RKO (cell line): ENCODE measurements around the gene SLC10A7.

ENCODE experiments used
- DNase-seq: peaks from one replicate; pipeline ENCODE4 v3.0.0-alpha.2; 2016; ENCODE audit warnings: low spot score

The SLC10A7 gene

GRCh38 chr4:146256328-146256727, 265.4 kb downstream of the SLC10A7 start:
- DNase-seq, result no peak

- DNase-seq, result peak; percentile 11
Observed at GRCh38 chr4:146255874-146256273, 265.9 kb downstream of the SLC10A7 start.

DNA sequence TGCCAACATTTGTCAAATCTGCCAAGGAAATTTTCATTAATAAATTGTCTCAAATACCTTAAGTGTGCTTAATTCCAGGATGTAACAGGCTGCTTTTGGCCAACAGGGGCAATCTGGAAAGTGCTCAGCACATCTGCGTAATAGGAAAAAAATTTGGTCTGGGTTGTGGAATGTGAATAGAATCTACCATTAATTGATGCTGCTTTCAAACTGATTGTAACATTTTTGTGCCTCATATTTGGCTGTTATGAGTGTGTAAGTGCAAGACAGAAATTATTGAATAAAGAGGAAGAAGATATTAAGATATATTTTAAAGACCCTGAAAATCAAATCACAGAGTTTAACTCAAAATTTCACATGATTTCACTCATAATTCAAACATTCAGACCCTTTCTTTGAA, 266.3 kb downstream of the SLC10A7 start:
- DNase-seq, result no peak

DNA sequence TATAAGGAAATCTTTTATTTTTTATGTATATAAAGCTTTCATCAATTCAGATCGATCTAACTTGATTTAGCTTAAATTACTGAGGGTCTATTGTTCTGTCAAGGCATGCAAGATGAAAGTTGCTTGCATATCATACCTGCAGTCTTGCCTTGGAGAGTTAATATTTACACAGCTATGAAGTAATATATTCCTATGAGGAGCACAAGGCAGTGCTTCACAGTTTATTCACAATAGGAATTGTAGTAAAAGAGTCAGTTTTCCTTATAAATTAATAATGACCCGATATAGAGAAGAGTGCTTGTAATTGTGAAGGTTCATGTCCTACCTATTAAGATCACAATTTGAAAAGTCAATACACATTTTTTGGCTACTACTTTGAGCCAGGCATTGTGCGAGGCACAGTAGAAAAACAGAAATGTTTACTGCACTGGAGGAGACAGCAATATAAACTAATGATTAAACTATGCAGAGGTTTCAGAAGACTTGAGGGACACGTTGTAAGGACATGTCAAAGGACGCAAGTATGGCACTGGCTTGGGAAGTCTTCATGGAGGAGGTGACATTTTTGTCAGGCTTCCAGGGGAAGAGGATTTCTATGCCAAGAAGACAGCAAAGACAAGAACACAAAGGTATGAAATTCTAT, 268.6 kb downstream of the SLC10A7 start:
- DNase-seq, result no peak

DNA sequence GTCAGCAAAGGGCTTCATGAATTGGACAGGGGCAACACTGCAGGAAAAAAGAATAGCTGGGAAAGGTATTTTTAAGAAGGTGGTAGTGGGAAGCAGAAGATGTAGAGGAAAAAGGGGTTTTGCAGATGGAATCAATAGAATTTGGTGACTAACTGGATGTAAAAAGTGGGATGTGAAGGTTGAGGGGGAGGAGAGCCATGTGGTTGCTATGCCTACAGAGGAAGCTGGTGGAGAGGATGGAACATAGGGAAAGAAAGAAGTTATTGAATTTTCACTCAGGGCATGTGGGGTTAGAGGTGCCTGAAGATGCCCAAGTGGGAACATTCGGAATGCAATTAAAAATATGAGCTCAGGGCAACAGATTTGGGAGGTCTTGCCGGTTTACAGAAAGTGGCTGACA, 274.4 kb downstream of the SLC10A7 start:
- no peak for DNase-seq

DNA sequence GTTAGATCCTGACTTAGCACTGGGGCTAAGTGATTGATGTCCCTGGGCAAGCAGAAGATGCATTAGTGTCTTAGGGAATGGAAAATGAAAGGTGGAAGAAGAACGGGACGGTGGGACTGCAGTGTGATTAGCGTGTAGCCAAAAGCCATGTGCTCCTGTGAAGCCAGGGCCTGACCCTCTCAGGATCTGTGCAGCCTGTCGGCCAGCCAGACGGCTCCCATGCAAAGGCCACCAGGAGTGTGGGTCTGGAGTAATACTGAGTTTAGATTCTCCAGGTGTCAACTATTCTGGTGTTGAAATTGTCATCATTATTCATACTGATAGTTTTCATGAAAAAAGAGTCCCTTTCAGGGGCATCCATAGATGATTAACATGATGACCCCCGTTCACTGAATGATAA, 275.4 kb downstream of the SLC10A7 start:
- no peak for DNase-seq

- DNase-seq, result no peak
Observed at GRCh38 chr4:146245850-146246249, 275.9 kb downstream of the SLC10A7 start.

DNA sequence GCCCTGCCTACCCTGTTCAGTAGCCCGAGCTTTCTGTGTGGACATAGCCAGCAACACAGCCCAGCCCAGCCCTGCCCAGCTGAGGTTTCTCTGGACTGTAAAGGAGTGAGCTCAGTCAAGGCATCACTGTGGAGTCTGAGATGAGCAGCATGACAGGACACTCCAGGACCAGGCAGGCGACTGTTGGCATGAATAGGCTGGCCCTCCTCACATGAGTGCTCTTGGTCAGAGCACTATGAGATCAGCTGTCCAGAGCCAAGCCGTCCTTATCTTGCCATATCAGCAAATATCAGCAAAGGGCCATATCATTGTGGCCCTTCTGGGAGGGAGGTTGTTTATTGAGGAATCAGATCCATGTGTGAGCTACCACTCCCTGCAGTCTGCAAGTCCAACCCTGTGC, 276.5 kb downstream of the SLC10A7 start:
- no peak for DNase-seq

DNA sequence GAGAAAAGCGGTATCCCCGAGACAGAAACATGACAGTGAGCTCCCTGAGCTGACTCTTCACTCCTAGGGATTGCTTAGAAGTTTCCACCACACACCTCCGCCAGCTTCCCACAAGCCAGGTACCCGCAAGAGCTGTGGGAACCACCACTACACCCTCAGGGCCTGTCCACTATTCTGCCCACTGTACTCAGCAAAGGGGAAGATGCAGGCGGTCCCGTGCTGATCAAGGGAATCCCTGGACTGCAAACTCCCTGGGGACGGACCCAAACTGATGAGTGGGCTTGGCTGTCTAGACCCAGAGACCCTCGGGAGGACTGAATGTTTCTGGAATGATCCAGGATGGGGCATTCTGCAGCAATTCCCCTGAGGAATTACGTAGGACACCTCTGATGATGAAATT, 277.2 kb downstream of the SLC10A7 start:
- no peak for DNase-seq

GRCh38 chr4:146243883-146244277, 277.9 kb downstream of the SLC10A7 start:
- DNase-seq, result no peak

GRCh38 chr4:146243141-146243882, 278.4 kb downstream of the SLC10A7 start:
- DNase-seq, result peak; percentile 47

GRCh38 chr4:146238107-146238506, 283.6 kb downstream of the SLC10A7 start:
- DNase-seq, result no peak

DNA sequence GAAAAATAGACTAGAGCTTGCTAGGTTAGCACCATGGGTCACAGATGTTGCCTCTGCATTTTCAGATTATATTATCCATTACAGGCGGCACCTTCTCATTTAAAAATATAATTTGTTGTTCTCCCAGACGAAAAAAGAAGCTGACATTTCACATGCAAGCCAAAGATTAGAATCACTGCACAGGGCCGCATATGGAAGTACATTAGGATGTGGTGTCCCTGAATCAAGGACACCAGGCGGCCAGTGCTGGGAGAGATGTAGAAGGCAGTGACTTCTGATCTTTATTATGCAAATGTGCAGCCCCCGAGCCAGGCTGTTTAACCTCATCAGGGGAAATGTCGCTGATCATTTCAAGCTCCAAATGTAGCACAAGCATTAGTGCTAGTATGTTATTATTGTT, 284.6 kb downstream of the SLC10A7 start:
- DNase-seq, result no peak

GRCh38 chr4:146236216-146236615, 285.5 kb downstream of the SLC10A7 start:
- no peak for DNase-seq

- DNase-seq, result no peak
Observed at GRCh38 chr4:146235654-146236177, 286.0 kb downstream of the SLC10A7 start.

DNA sequence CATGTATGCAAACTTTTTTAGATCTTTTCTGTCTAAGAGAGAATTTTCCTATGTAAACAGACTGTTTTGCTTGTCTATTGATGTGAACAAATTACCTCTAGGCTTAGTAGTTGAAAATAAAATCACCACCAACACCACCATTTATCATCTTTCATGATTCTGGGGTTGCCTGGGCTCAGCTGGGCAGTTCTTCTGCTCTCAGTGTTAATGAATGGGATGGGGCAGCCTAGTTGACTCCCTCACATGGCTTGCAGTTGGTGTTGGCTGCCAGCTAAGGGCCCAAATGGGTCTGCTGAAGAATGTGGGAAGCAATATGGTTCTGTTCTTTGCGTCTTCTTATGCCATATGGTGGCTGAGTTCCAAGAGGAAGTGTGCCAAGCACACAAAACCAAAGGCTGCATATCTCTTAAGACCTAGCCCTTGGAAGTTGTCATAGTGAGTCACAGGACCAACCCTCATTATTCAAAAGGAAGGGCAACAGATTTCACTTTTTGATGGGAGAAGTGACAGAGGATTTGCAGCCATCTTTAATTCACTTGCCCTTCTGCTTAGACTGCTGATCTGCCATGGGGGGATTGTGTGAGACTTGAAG, 289.5 kb downstream of the SLC10A7 start:
- DNase-seq, result peak; percentile 14

- no peak for DNase-seq
Observed at GRCh38 chr4:146229406-146229805, 292.3 kb downstream of the SLC10A7 start.

DNA sequence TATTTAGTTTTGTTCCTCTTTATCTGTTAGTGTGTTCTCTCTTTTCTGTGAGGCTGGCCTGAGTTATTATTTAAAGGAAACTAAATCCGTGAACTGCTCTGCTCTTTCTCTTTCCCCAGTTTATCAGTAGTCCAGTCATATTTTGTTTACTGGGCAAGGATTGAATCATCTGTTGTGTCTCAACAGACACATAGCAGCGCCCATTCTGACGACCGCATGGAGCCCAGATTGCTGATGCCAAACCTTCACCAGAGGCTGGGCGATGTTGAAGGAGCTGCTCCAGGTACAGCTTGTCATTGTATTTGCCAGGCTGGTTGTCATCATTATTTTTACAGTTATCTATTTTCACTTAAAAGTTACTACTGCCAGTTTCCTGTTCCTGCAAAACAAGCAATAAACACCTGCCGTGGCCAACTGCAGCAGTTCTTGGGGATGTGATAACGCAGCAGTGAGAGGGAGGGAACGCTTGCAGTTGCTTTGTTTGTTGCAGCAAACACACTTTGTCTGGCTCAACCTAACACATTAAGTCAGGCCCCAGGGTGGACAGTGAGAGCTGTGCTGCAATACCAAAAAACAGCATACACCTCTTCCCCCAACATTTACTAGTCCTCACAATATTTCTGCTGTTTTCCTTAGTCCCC, 297.3 kb downstream of the SLC10A7 start:
- DNase-seq, result no peak

DNA sequence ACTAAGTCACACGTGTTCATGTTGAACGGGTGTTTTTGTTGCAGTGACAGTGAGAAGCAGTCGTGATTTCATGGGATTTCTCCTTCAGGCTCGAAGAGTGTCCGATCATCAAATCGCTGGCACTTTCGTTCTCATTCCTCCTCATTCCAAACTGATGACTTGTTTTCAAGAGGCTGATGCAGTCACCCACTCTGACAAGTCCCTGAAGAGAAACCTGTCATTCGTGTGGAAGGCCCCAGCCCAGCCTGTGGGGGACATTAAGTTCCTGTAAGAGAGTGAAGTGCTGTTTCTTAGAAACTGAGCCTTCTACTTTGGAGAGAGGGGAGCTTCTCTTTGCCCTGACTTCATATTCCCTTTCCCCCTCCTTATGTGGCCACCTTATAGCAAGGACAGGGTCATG, 299.4 kb downstream of the SLC10A7 start:
- peak; percentile 90 for DNase-seq

DNA sequence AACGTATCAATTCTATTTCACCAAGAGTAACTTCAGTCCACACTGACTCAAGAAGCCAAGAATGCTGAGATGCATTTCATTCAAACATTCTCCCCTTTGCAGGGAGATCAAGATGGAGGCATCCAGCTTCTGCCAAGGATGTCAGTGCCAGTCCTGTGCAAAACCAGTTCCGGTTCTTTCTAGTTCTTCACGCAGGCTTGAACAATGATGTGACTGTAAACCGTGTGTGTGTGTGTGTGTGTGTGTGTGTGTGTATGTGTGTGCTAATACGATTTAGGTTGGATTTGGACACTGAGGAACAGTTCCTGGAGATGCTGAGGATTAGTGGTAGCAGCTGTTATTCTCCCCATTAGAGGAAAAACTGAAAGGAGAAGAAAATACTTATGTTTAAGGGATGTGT, 307.5 kb downstream of the SLC10A7 start, which contains the start of gene REELD1:
TSS of gene REELD1 (plus strand) at position 301 of the 400 bp plus-strand sequence. CDS start 2,415 bp downstream, outside the sequence.
- DNase-seq, result no peak

GRCh38 chr4:146212781-146213180, 309.0 kb downstream of the SLC10A7 start:
- DNase-seq, result peak; percentile 35

GRCh38 chr4:146211440-146211839, 310.3 kb downstream of the SLC10A7 start:
- no peak for DNase-seq

DNA sequence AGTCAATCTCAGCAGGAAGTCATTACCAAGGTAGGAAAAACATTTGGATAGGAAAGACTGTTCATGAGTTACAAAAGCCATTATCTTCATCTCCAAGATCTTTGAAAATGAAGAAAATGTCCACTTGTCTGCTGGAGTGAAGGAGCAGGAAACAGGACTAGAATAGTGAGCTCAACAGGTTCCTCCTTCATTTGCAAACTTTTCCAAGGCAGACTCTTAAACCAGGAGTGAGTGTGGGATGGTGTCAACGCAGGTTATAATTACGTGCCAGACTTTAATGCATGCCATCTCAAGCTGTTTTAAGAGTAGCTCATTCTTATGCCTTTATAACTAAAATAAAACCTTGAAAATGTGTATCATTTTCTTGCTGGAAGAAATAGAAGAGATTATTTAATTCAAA, 310.9 kb downstream of the SLC10A7 start:
- DNase-seq, result no peak
